Sigmoid colon (tissue), 7 donors: ENCODE measurements around the gene CRYBG3. TPM values are rescaled to one million over a fixed set of nuclear protein-coding genes. Genes with fewer than 3 reads are reported as not detected.

Experiments used
- DNase-seq: peaks from one replicate; pipeline ENCODE4 v3.0.0-alpha.2; 2019
- H3K27ac ChIP-seq, 4 donors: fragments of 200-600 bp; sonication (generic); one replicate each; pipeline ENCODE4 v1.5.1; 2016 to 2019; ENCODE audit warnings: mild to moderate bottlenecking in 1 of 4
- H3K27me3 ChIP-seq, 3 donors: fragments of 200-600 bp; sonication (generic); one replicate each; pipeline ENCODE4 v1.5.1; 2019; ENCODE audit warnings: mild to moderate bottlenecking in 1 of 3
- H3K36me3 ChIP-seq, 4 donors: fragments of 200-600 bp; sonication (generic); one replicate each; pipeline ENCODE4 v1.5.1; 2016 to 2019
- H3K4me1 ChIP-seq, 4 donors: fragments of 200-600 bp; sonication (generic); one replicate each; pipeline ENCODE4 v1.5.1; 2017 to 2019
- H3K4me3 ChIP-seq, 4 donors: fragments of 200-600 bp; sonication (generic); one replicate each; pipeline ENCODE4 v1.5.1; 2017 to 2019; ENCODE audit warnings: mild to moderate bottlenecking in 2 of 4, moderate library complexity in 1 of 4
- H3K9me3 ChIP-seq, 4 donors: fragments of 200-600 bp in 3 of 4; sonication (generic) in 3 of 4; one replicate each; pipeline versions ENCODE4 v1.5.1 to v1.6.1; 2013 to 2019
- CTCF ChIP-seq, 4 experiments: fragments of 450-650 bp in 3 of 4; fragments of 200-600 bp in 1 of 4; IDR thresholded peaks; one replicate each; pipeline ENCODE4 v1.5.1; 2016 to 2019; ENCODE audit warnings: antibody characterized with exemption in 4 of 4, mild to moderate bottlenecking in 3 of 4, moderate library complexity in 2 of 4
- EP300 ChIP-seq, 4 donors: sonication (generic); formaldehyde crosslinking; IDR thresholded peaks; one replicate each; pipeline ENCODE4 v1.6.1; 2017; ENCODE audit warnings: antibody characterized with exemption in 4 of 4
- POLR2A ChIP-seq, 2 donors: fragments of 450-650 bp; IDR thresholded peaks; one replicate each; pipeline ENCODE4 v1.6.1; 2016; ENCODE audit warnings: antibody characterized with exemption in 2 of 2, mild to moderate bottlenecking in 2 of 2, moderate library complexity in 2 of 2
- POLR2AphosphoS5 ChIP-seq, 4 donors: sonication (generic); formaldehyde crosslinking; IDR thresholded peaks; one replicate each; pipeline ENCODE4 v1.6.1; 2017; ENCODE audit warnings: antibody characterized with exemption in 4 of 4
- WGBS, 2 donors: extraction: QIAGEN DNeasy Blood & Tissue Kit; methylation state at CpG; one replicate each; pipeline ENCODE4 v1.1.7; 2013; 5-methylcytosine and 5-hydroxymethylcytosine counted together
- intact Hi-C: fragments of 100-400 bp; cut with DNase I; formaldehyde crosslinking; loops from one replicate; pipeline ENCODE4 v1.15.1; 2023
- polyA plus RNA-seq, 3 donors: library from polyadenylated mRNA; stranded (reverse); fragments of 200-250 nt; gene quantifications; one replicate each; pipeline ENCODE4 v1.2.3, GENCODE V29; 2013
- total RNA-seq, 4 donors: library from RNA; depleted of rRNA; stranded (reverse); fragments of >200 nt; gene quantifications; one replicate each; pipeline ENCODE4 v1.1.0, GENCODE V29; 2016
- donor health status: healthy with polysubstance abuse.
- donor health status: Bipolar disorder and iron deficiency.
- donor health status: healthy.

Gene CRYBG3
- total and polyA plus RNA-seq, 7 donors: 3.0 to 60.2 (median 37.8) TPM

GRCh38 chr3:97895216-97895615 lies 73.4 kb downstream of the CRYBG3 start:
- peaks cover 0 to 66% (median 7%) of the 10 kb centered on the region in 4 donors for H3K36me3 ChIP-seq
- intact Hi-C loops: loop anchor here (10.0 kb wide), 1 partner anchor 130 kb away; no protein-coding TSS in a partner anchor
- H3K27ac ChIP-seq: no peak overlapping the region
- no peak for TF ChIP-seq POLR2A (IDR thresholded peaks at IDR 0.05)
- no peak for TF ChIP-seq EP300 (IDR thresholded peaks at IDR 0.05)
- TF ChIP-seq POLR2AphosphoS5 (IDR thresholded peaks at IDR 0.05): no peak
- TF ChIP-seq CTCF (IDR thresholded peaks at IDR 0.05): no peak
- no peaks in the 10 kb centered on the region for H3K27me3 ChIP-seq
- no peak overlapping the region for H3K4me3 ChIP-seq
- no peaks in the 10 kb centered on the region for H3K9me3 ChIP-seq
- H3K4me1 ChIP-seq: no peaks in the 10 kb centered on the region
- WGBS, 2 donors: 69 to 88% methylated on average over 3 of the region's 3 CpGs
- no peak for DNase-seq

GRCh38 chr3:97896129-97896528 lies 74.3 kb downstream of the CRYBG3 start:
- Histone ChIP-seq H3K9me3 (no peaks in the 10 kb centered on the region), H3K36me3 (peaks cover 0 to 70% (median 7%) of the 10 kb centered on the region in 4 donors), H3K4me3 (no peak overlapping the region), H3K4me1 (no peaks in the 10 kb centered on the region), H3K27ac (no peak overlapping the region), H3K27me3 (no peaks in the 10 kb centered on the region)
- intact Hi-C loops: loop anchor here (10.0 kb wide), 1 partner anchor 129 kb away; no protein-coding TSS in a partner anchor
- WGBS, 2 donors: 99 to 100% methylated on average over 1 of the region's 1 CpG
- TF ChIP-seq POLR2A (IDR thresholded peaks at IDR 0.05) (no peak), CTCF (IDR thresholded peaks at IDR 0.05) (no peak), POLR2AphosphoS5 (IDR thresholded peaks at IDR 0.05) (no peak), EP300 (IDR thresholded peaks at IDR 0.05) (no peak)
- no peak for DNase-seq

GRCh38 chr3:97896547-97896946 lies 74.7 kb downstream of the CRYBG3 start:
- Histone ChIP-seq H3K27me3 (no peaks in the 10 kb centered on the region), H3K27ac (no peak overlapping the region), H3K4me3 (no peak overlapping the region), H3K9me3 (no peaks in the 10 kb centered on the region), H3K4me1 (no peaks in the 10 kb centered on the region), H3K36me3 (peaks cover 0 to 69% (median 6%) of the 10 kb centered on the region in 4 donors)
- TF ChIP-seq POLR2A (IDR thresholded peaks at IDR 0.05) (no peak), CTCF (IDR thresholded peaks at IDR 0.05) (no peak), POLR2AphosphoS5 (IDR thresholded peaks at IDR 0.05) (no peak)
- DNase-seq: no peak
- 93 to 94% methylated on average over 3 of the region's 3 CpGs for WGBS, 2 donors
- intact Hi-C loops: loop anchor here (10.0 kb wide), 1 partner anchor 128 kb away; no protein-coding TSS in a partner anchor

- no peak overlapping the region for H3K27ac ChIP-seq
- H3K36me3 ChIP-seq: peaks cover 0 to 49% (median 2%) of the 10 kb centered on the region in 4 donors
- intact Hi-C loops: loop anchor here (10.0 kb wide), 1 partner anchor 125 kb away; no protein-coding TSS in a partner anchor
- H3K4me3 ChIP-seq: no peak overlapping the region
- H3K9me3 ChIP-seq: no peaks in the 10 kb centered on the region
- no peaks in the 10 kb centered on the region for H3K27me3 ChIP-seq
- TF ChIP-seq CTCF (IDR thresholded peaks at IDR 0.05) (no peak), POLR2AphosphoS5 (IDR thresholded peaks at IDR 0.05) (no peak), EP300 (IDR thresholded peaks at IDR 0.05) (no peak), POLR2A (IDR thresholded peaks at IDR 0.05) (no peak)
- no peaks in the 10 kb centered on the region for H3K4me1 ChIP-seq
- no peak for DNase-seq
Measured at GRCh38 chr3:97899331-97899730, 77.5 kb downstream of the CRYBG3 start.
